Activated B cell treated with CpG ODN at 0.5 μM for 24 hours (primary cell): ENCODE results near the gene TMEM100. TPM values are rescaled to one million over a fixed set of nuclear protein-coding genes. Genes with fewer than 3 reads are reported as not detected.
A peak's percentile ranks its signal among the peaks of the same experiment; 100 is the strongest.

Source experiments
- ATAC-seq: fragments of 200-7000 bp; cut with Tn5 transposase; one replicate; pipeline ENCODE4 v1.10.0; 2021; ENCODE audit warnings: low read depth, mild to moderate bottlenecking, moderate library complexity
- CTCF ChIA-PET: fragments of 350-600 bp; sonication (Branson Sonifier 250); formaldehyde crosslinking; loops from one replicate; lab custom pipeline; 2021; ENCODE audit warnings: antibody characterized with exemption; lab: Charles Lee
- POLR2A ChIA-PET: fragments of 350-600 bp; sonication (Branson Sonifier 250); formaldehyde crosslinking; loops from one replicate; lab custom pipeline; 2021; ENCODE audit warnings: antibody characterized with exemption; lab: Charles Lee
- DNase-seq: peaks from one replicate; pipeline ENCODE4 v3.0.0; 2022
- H3K27ac Mint-ChIP-seq: one replicate; pipeline ENCODE4 v1.8.0; 2020; ENCODE audit warnings: mixed read lengths
- H3K27me3 Mint-ChIP-seq: one replicate; pipeline ENCODE4 v1.8.0; 2021; ENCODE audit warnings: mixed read lengths
- H3K36me3 Mint-ChIP-seq: one replicate; pipeline ENCODE4 v1.8.0; 2021; ENCODE audit warnings: low read depth, mixed read lengths
- H3K4me1 Mint-ChIP-seq: one replicate; pipeline ENCODE4 v1.8.0; 2021; ENCODE audit warnings: mixed read lengths
- H3K4me3 Mint-ChIP-seq: one replicate; pipeline ENCODE4 v1.8.0; 2020; ENCODE audit warnings: mild to moderate bottlenecking, mixed read lengths
- H3K9me3 Mint-ChIP-seq: one replicate; pipeline ENCODE4 v1.8.0; 2020; ENCODE audit warnings: mixed read lengths
- CTCF ChIP-seq: fragments of 200-600 bp; IDR thresholded peaks from one replicate; pipeline ENCODE4 v1.8.0; 2022; ENCODE audit warnings: antibody characterized with exemption, mild to moderate bottlenecking
- intact Hi-C: fragments of 100-400 bp; cut with micrococcal nuclease; formaldehyde crosslinking; loops from one replicate; pipeline ENCODE4 v1.15.1; 2024
- total RNA-seq: library from RNA; stranded (reverse); gene quantifications from 2 replicates; pipeline ENCODE4 v1.2.3, GENCODE V29; 2022

TMEM100 gene
- total RNA-seq, 1 donor from 2014 or later: not detected

DNA sequence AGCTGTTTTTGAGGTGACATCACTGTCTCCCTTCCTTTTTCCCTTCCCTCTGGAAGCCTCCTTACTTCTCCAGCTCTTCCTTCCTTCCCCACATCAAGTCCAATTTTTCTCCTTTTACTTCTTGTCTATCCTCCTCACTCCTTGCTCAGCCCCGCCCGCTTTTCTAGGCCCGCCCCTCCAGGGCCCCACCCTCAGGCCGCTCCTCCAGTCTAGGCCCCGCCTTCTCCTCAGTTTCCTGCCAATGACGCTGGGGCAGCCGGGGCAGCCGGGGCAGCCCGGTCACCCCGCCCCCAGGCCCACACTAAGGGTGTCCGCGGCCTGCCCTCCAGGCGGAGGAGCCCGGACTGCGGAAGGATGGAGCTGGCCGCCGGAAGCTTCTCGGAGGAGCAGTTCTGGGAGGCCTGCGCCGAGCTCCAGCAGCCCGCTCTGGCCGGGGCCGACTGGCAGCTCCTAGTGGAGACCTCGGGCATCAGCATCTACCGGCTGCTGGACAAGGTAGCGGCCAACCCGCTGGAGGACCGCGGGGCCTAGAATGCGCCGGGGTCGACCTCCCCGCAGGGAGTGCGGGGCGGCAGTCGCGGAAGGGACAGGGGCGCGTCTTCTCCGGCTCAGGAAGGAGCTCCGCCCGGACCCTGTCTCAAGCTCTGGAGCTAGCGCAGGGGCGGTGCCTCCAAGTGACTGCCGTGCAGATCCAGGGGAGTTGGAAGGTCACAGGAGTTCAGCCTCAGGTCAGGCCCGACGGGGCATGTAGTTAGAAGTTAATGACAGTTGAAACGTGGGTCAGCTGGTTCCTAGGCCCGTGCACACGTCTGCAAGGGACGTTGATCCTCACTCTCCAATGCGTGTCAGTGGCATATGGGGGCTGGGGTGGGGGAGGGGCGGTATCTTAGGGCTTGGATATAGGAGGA lies 28.3 kb upstream of the TMEM100 start, which contains the start of gene PCTP:
PCTP (plus strand) TSS at position 302 of the 908 bp plus-strand sequence; CDS start at position 355, 53 bp downstream.
- Mint-ChIP-seq H3K4me3 (peak within 1 kb of the TSS; percentile 84), H3K27me3 (peaks cover 5% of the 10 kb centered on the region), H3K36me3 (no peaks in the 10 kb centered on the region), H3K9me3 (no peaks in the 10 kb centered on the region), H3K27ac (no peak within 1 kb of the TSS), H3K4me1 (peaks cover 14% of the 10 kb centered on the region)
- no peak for TF ChIP-seq CTCF
- CTCF ChIA-PET: interaction anchor here (0.7 to 2.2 kb wide), 2 partner anchors 16 to 26 kb away, joined by 3 to 9 read pairs; no protein-coding TSS in a partner anchor
- DNase-seq (peak; percentile 80), ATAC-seq (peak; percentile 98)
- POLR2A ChIA-PET: interaction anchor here (0.9 kb wide), 1 partner anchor 15 kb away, joined by 3 read pairs; no protein-coding TSS in a partner anchor
- intact Hi-C loops: loop anchor here (1.0 to 10.0 kb wide), 4 partner anchors 174 to 784 kb away; partner anchors contain the start of genes COX11, HLF, MMD and STXBP4

GRCh38 chr17:55749985-55750384 lies 27.3 kb upstream of the TMEM100 start:
- intact Hi-C loops: loop anchor here (5.0 to 10.0 kb wide), 3 partner anchors 325 to 783 kb away; partner anchors contain the start of genes COX11, HLF, MMD and STXBP4
- no peak for ATAC-seq
- H3K27me3 Mint-ChIP-seq: peaks cover 11% of the 10 kb centered on the region

DNA sequence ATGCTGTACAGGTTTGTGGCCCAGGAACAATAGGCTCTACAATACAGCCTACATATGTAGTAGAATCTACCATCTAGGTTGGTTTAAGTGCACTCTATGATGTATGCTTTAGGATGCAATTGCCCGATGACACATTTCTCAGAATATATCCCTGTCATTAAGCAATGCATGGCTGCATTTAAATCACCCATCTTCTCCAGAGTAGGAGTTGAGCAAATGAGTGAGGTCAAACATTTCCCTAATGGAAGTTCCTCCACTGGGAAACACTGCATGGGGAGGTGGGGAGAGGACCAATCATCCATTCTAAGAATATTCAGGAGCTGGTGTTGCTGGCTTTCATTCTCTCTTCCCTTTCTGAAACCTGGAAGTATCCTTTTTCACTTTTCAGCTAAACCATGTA lies 26.2 kb upstream of the TMEM100 start:
- Mint-ChIP-seq H3K9me3 (no peaks in the 10 kb centered on the region), H3K4me3 (no peak overlapping the region), H3K4me1 (peaks cover 13% of the 10 kb centered on the region), H3K27ac (no peak overlapping the region), H3K27me3 (peaks cover 11% of the 10 kb centered on the region), H3K36me3 (no peaks in the 10 kb centered on the region)
- DNase-seq: no peak
- ATAC-seq: no peak
- CTCF ChIA-PET: no interaction called here
- TF ChIP-seq CTCF: no peak
- intact Hi-C loops: no loop called here
- POLR2A ChIA-PET: no interaction called here

More at GRCh38 chr17:55749985-55750384, 27.3 kb upstream of the TMEM100 start:
- Mint-ChIP-seq H3K27ac (no peak overlapping the region), H3K36me3 (no peaks in the 10 kb centered on the region), H3K9me3 (no peaks in the 10 kb centered on the region), H3K4me3 (no peak overlapping the region), H3K4me1 (peaks cover 13% of the 10 kb centered on the region)
- ChIA-PET CTCF (interaction anchor here (2.2 kb wide), 1 partner anchor 15 kb away, joined by 9 read pairs; no protein-coding TSS in a partner anchor), POLR2A (no interaction called here)
- no peak for TF ChIP-seq CTCF
- DNase-seq: no peak

DNA sequence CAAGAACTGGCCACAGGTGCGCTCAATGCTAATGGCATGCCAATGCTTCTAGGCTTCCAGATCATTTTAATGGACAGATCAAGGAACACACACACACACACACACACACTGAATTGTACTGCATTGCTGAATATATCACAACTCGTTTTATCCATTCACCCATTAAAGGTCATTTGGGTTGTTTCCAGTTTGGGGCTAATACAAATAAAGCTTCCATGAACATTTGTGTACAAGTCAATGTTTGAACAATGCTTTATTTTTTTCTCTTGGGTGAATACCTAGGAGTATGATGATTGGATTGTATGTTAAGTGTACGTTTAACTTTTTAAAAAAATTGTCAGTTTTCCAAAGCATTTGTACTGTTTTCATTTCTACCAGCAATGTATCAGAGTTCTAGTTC lies 24.5 kb upstream of the TMEM100 start:
- Mint-ChIP-seq H3K36me3 (no peaks in the 10 kb centered on the region), H3K4me1 (peaks cover 22% of the 10 kb centered on the region), H3K4me3 (no peak overlapping the region), H3K27me3 (peaks cover 11% of the 10 kb centered on the region), H3K27ac (no peak overlapping the region), H3K9me3 (no peaks in the 10 kb centered on the region)
- ChIA-PET CTCF (interaction anchor here (0.7 kb wide), 1 partner anchor 37 kb away, joined by 3 read pairs; no protein-coding TSS in a partner anchor), POLR2A (no interaction called here)
- no peak for TF ChIP-seq CTCF
- ATAC-seq: no peak
- intact Hi-C loops: no loop called here
- no peak for DNase-seq

DNA sequence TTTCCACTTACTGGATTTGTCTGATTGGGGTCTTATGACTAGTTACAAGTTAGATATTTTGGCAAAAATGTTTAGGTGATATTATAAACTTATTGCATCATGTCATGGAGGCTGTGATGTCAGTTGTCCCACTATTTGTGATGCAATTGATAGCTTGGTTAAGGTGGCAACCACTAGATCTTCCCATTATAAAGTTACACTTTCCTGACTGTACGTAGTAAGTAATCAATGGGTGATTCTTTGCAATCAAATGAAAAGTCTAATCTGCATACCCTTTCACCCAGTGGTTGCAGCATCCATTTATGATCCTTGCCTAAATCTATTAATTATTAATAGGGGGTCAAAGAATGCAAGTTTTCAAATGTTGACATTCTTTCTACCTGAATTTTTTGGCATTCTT lies 23.8 kb upstream of the TMEM100 start:
- ATAC-seq: no peak
- no peaks in the 10 kb centered on the region for H3K9me3 Mint-ChIP-seq
- POLR2A ChIA-PET: no interaction called here

More for the DNA sequence above, 23.8 kb upstream of the TMEM100 start:
- intact Hi-C loops: no loop called here
- Mint-ChIP-seq H3K27me3 (peaks cover 11% of the 10 kb centered on the region), H3K4me1 (peaks cover 17% of the 10 kb centered on the region), H3K27ac (no peak overlapping the region), H3K36me3 (no peaks in the 10 kb centered on the region), H3K4me3 (no peak overlapping the region)
- no peak for DNase-seq
- TF ChIP-seq CTCF: no peak
- CTCF ChIA-PET: no interaction called here
